ENCODE data around the gene PSME2.

Gene PSME2

DNA sequence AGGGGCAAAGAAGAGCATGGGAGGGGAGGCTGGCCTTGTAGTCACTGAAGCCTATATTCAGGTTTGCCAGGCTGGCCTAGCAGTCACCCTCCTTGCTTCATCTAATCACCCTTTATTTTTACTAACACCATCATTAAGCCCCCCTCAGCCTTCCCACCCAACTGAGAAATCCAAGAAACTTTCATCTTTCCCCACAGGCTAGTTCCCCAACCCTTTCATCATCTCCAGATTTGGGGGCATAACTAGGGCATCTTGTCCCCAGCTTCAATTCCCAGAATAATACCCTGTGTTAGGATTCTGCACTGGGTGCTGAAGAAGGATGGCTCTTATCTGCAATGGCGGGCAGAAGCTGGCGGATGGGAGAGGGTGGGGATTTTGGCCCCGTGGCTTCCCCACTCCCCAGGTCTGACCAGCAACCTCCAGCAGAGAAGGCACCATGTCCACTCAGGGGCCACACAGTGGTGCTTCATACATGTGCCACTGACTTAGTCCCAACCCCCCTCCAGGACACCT is 45.4 kb downstream of the PSME2 start:
- Histone ChIP-seq H3K36me3 (ENCODE audit: control insufficient read depth in 2 of 2, insufficient read depth in 1 of 2, low read length in 2 of 2) (peaks cover 0 to 59% of the 10 kb centered on the region in 2 experiments; a peak in 2 of 3 replicates), H3K9me3 (ENCODE audit: control insufficient read depth, insufficient read depth, low read depth, low read length) (no peaks in the 10 kb centered on the region), H3K4me1 (ENCODE audit: control insufficient read depth, insufficient read depth, low read length) (no peaks in the 10 kb centered on the region), H3K4me3 (ENCODE audit: low read depth, low read length) (no peak overlapping the region), H3K27ac (ENCODE audit: extremely low read depth, low read depth, low read length) (no peak overlapping the region)
- TF ChIP-seq ZBTB8A (tag by site-specific recombination; IDR thresholded peaks at IDR 0.05) (no peak), SCRT1 (tag by site-specific recombination; IDR thresholded peaks at IDR 0.05; ENCODE audit: borderline replicate concordance) (no peak)
- CTCF ChIA-PET = interaction anchor here (1.6 to 2.1 kb wide), 2 partner anchors 8 to 60 kb away, joined by 7 to 13 read pairs; partner anchors contain the start of gene IRF9
- POLR2A ChIA-PET = interaction anchor here (1.6 kb wide), 1 partner anchor 14 kb away, joined by 4 read pairs; the partner anchor contains the start of genes DCAF11 and NRL

DNA sequence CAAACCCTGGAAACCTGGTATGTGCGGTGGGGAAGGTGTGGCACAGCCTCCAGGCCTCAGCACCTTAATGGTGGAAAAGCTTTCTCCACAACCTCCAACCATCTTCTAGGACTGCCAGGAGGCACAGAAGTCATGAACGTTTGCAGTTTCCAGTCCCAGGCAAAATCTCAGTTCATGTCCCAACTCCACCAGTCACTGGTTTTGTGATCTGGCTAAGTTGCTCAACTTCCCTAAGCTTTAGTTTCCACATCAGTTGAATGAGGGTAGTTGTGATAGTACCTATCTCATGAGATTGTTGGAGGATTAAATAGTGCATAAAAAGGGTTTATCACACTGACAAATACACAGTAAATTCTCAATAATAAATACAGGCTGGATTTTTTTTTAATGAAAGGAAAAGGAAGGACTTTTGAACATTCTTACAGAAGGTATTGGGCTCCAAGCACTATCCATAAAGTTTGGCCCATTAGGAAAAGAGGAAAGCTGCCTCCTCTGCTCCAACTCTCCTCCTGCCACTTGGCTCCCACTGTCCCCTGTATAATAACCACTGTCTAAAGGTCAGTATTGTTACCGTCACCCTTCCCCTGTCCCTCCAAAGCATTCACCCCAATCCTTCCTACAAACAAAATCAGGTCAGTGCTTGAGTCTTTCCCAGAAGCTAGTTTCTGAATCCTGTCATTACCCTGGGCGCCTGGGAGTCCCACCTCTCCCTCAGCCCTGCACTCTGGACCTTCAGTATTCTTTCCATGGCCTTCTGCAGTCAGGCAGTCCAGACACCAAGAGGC is 46.0 kb downstream of the PSME2 start:
- ChIA-PET POLR2A (interaction anchor here (1.6 kb wide), 1 partner anchor 14 kb away, joined by 4 read pairs; the partner anchor contains the start of genes DCAF11 and NRL), CTCF (interaction anchor here (1.1 to 2.1 kb wide), 3 partner anchors 9 to 60 kb away, joined by 3 to 13 read pairs (median 7); partner anchors contain the start of gene IRF9)
- Histone ChIP-seq H3K9me3 (ENCODE audit: control insufficient read depth, insufficient read depth, low read depth, low read length) (no peaks in the 10 kb centered on the region), H3K36me3 (ENCODE audit: control insufficient read depth in 2 of 2, insufficient read depth in 1 of 2, low read length in 2 of 2) (peaks cover 0 to 59% of the 10 kb centered on the region in 2 experiments; a peak in 2 of 3 replicates), H3K27ac (ENCODE audit: extremely low read depth, low read depth, low read length) (no peak overlapping the region), H3K4me3 (ENCODE audit: low read depth, low read length) (no peak overlapping the region), H3K4me1 (ENCODE audit: control insufficient read depth, insufficient read depth, low read length) (no peaks in the 10 kb centered on the region)
- TF ChIP-seq, protein P1, sequence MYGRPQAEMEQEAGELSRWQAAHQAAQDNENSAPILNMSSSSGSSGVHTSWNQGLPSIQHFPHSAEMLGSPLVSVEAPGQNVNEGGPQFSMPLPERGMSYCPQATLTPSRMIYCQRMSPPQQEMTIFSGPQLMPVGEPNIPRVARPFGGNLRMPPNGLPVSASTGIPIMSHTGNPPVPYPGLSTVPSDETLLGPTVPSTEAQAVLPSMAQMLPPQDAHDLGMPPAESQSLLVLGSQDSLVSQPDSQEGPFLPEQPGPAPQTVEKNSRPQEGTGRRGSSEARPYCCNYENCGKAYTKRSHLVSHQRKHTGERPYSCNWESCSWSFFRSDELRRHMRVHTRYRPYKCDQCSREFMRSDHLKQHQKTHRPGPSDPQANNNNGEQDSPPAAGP (tag by site-specific recombination; IDR thresholded peaks at IDR 0.05) = no peak
- TF ChIP-seq KLF1 (tag by site-specific recombination; IDR thresholded peaks at IDR 0.05) = no peak
- no peak for TF ChIP-seq ZNF19 (tag by site-specific recombination; IDR thresholded peaks at IDR 0.05; ENCODE audit: low read depth)
- TF ChIP-seq RBAK (tag by site-specific recombination; IDR thresholded peaks at IDR 0.05) = no peak
- no peak for TF ChIP-seq ZNF341 (tag by site-specific recombination; IDR thresholded peaks at IDR 0.05; ENCODE audit: low read depth)
- TF ChIP-seq ZNF394 (tag by site-specific recombination; IDR thresholded peaks at IDR 0.05; ENCODE audit: borderline replicate concordance) = no peak
- TF ChIP-seq ZNF561 (tag by site-specific recombination; IDR thresholded peaks at IDR 0.05; ENCODE audit: borderline replicate concordance) = no peak
- no peak for TF ChIP-seq ZNF169 (tag by site-specific recombination; IDR thresholded peaks at IDR 0.05)
- TF ChIP-seq, protein P2, sequence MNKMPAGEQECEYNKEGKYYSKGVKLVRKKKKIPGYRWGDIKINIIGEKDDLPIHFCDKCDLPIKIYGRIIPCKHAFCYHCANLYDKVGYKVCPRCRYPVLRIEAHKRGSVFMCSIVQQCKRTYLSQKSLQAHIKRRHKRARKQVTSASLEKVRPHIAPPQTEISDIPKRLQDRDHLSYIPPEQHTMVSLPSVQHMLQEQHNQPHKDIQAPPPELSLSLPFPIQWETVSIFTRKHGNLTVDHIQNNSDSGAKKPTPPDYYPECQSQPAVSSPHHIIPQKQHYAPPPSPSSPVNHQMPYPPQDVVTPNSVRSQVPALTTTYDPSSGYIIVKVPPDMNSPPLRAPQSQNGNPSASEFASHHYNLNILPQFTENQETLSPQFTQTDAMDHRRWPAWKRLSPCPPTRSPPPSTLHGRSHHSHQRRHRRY (tag by site-specific recombination; IDR thresholded peaks at IDR 0.05) = no peak
- no peak for TF ChIP-seq ZNF548 (tag by site-specific recombination; IDR thresholded peaks at IDR 0.05)
- no peak for TF ChIP-seq ZNF2 (tag by site-specific recombination; IDR thresholded peaks at IDR 0.05)
- no peak for TF ChIP-seq HOXC10 (CRISPR knock-in tag; IDR thresholded peaks at IDR 0.05)
- no peak for TF ChIP-seq ZNF174 (tag by site-specific recombination; IDR thresholded peaks at IDR 0.05)
- no peak for TF ChIP-seq ZBTB8A (tag by site-specific recombination; IDR thresholded peaks at IDR 0.05)
- TF ChIP-seq, protein P3, sequence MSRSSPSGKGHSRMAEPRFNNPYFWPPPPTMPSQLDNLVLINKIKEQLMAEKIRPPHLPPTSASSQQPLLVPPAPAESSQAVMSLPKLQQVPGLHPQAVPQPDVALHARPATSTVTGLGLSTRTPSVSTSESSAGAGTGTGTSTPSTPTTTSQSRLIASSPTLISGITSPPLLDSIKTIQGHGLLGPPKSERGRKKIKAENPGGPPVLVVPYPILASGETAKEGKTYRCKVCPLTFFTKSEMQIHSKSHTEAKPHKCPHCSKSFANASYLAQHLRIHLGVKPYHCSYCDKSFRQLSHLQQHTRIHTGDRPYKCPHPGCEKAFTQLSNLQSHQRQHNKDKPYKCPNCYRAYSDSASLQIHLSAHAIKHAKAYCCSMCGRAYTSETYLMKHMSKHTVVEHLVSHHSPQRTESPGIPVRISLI (tag by site-specific recombination; IDR thresholded peaks at IDR 0.05) = no peak
- no peak for TF ChIP-seq HOXD13 (CRISPR knock-in tag; IDR thresholded peaks at IDR 0.05; ENCODE audit: borderline replicate concordance)
- no peak for TF ChIP-seq GLIS1 (tag by site-specific recombination; IDR thresholded peaks at IDR 0.05)
- no peak for TF ChIP-seq ZNF560 (tag by site-specific recombination; IDR thresholded peaks at IDR 0.05; ENCODE audit: borderline replicate concordance)
